ENCODE results near the gene SMURF1. TPM values are rescaled to one million over a fixed set of nuclear protein-coding genes. Genes with fewer than 3 reads are reported as not detected.

Gene SMURF1
- total RNA-seq, 3 donors from 2014 or later (not counting 1 experiment from before 2014, with no cell fraction given) = 33.3 to 34.7 (median 34.2) TPM

DNA sequence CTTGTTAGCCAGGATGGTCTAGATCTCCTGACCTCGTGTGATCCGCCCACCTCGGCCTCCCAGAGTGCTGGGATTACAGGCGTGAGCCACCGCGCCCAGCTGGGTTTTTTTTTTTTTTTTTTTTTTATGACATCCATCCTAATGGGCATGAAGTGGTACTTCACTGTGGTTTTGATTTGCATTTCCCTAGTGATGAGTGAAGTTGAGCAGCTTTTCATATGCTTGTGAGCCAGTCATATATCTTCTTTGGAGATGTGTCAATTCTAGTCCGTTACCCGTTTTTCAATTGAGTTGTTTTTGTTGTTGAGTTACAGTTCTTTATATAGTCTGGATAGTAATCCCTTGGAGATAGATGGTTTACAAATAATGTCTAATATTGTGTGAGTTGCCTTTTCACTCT lies 127.7 kb downstream of the SMURF1 start:
- Mint-ChIP-seq H3K9me3 (no peaks in the 10 kb centered on the region), H3K4me3 (no peak overlapping the region), H3K36me3 (peaks cover 15% of the 10 kb centered on the region), H3K27me3 (ENCODE audit: low read depth in 2 of 2) (no peaks in the 10 kb centered on the region), H3K27ac (no peak overlapping the region), H3K4me1 (no peaks in the 10 kb centered on the region)
- no peak for TF ChIP-seq CTCF (IDR thresholded peaks at IDR 0.05)
- H3K27ac ChIP-seq (ENCODE audit: low read length) = no peak overlapping the region
- intact Hi-C loops (cut with micrococcal nuclease) = no loop called here
- H3K27me3 ChIP-seq (ENCODE audit: control insufficient read depth, insufficient read depth, low read length) = no peaks in the 10 kb centered on the region
- H3K4me1 ChIP-seq (ENCODE audit: control insufficient read depth, insufficient read depth, low read length) = no peaks in the 10 kb centered on the region
- peaks cover 58% of the 10 kb centered on the region for H3K36me3 ChIP-seq (ENCODE audit: control insufficient read depth, insufficient read depth, low read length)
- DNase-seq (no peak), ATAC-seq (no peak)
- 89% methylated on average over 6 of the region's 8 CpGs for WGBS (ENCODE audit: insufficient coverage)
- no peak overlapping the region for H3K4me3 ChIP-seq (ENCODE audit: low read length)
- no peaks in the 10 kb centered on the region for H3K9me3 ChIP-seq (ENCODE audit: control insufficient read depth, insufficient read depth, low read length)

DNA sequence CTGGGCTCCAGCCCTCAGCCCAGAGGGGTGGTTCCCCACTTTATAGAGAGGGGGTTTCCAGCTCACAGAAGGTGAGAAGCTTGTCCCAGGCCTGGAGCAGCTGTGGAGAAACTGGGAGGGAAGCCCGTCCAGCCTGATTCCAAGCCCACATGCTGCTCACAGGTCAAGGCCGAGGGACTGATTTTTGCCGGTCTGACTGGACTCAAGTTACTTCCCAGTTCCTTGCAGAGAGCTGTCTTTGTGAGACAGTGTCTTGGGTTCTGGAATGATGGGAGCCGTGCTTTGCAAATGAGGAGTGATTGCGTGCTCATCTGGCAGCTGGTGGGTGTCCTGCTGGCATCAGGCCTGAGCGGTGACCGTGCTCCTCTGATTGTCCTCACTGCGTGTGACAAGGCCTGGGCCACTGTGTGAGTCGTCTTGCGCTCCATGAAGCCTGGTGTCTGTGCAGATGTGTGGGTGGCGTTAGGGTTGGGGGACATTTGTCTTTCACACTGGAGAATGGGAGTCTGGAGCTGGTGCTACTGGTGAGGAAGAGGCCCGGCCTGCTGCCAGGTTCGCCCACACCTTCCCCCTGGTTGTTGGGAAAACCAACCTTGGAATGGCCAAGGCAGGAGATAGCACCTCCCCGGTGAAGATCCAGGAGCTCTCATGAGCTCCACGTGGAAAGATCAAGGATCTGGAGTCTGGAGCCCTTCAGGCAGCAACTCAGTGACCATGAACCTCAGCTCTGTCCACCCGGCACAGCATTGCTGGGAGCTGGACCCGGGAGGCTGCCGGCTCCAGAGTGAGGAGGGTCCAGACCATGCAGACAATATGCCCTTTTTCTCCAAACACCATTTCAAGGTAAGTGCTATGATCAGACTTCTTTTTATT lies 129.6 kb downstream of the SMURF1 start:
- DNase-seq = no peak
- TF ChIP-seq CTCF (IDR thresholded peaks at IDR 0.05) = no peak
- Histone ChIP-seq H3K4me1 (ENCODE audit: control insufficient read depth, insufficient read depth, low read length) (no peaks in the 10 kb centered on the region), H3K27ac (ENCODE audit: low read length) (no peak overlapping the region), H3K36me3 (ENCODE audit: control insufficient read depth, insufficient read depth, low read length) (peaks cover 55% of the 10 kb centered on the region), H3K4me3 (ENCODE audit: low read length) (no peak overlapping the region), H3K9me3 (ENCODE audit: control insufficient read depth, insufficient read depth, low read length) (no peaks in the 10 kb centered on the region), H3K27me3 (ENCODE audit: control insufficient read depth, insufficient read depth, low read length) (no peaks in the 10 kb centered on the region)
- WGBS (ENCODE audit: insufficient coverage) = 98% methylated on average over 18 of the region's 18 CpGs
- Mint-ChIP-seq H3K27ac (peak overlapping the region in 1 of 2 donors; percentile 44), H3K9me3 (no peaks in the 10 kb centered on the region), H3K4me1 (no peaks in the 10 kb centered on the region), H3K36me3 (peaks cover 15% of the 10 kb centered on the region), H3K4me3 (no peak overlapping the region), H3K27me3 (ENCODE audit: low read depth in 2 of 2) (no peaks in the 10 kb centered on the region)
- ATAC-seq = peak in 1 of 3 donors; percentile 32
- intact Hi-C loops (cut with micrococcal nuclease) = no loop called here

GRCh38 chr7:99013266-99014112 lies 130.4 kb downstream of the SMURF1 start:
- no peaks in the 10 kb centered on the region for H3K4me1 ChIP-seq (ENCODE audit: control insufficient read depth, insufficient read depth, low read length)
- WGBS (ENCODE audit: insufficient coverage) = 97% methylated on average over 25 of the region's 25 CpGs
- no peak for DNase-seq

More at GRCh38 chr7:99013266-99014112, 130.4 kb downstream of the SMURF1 start:
- no peak overlapping the region for H3K4me3 Mint-ChIP-seq
- H3K27ac Mint-ChIP-seq = no peak overlapping the region
- no peaks in the 10 kb centered on the region for H3K9me3 ChIP-seq (ENCODE audit: control insufficient read depth, insufficient read depth, low read length)
- peaks cover 15% of the 10 kb centered on the region for H3K36me3 Mint-ChIP-seq
- no peak for TF ChIP-seq CTCF (IDR thresholded peaks at IDR 0.05)
- no peaks in the 10 kb centered on the region for H3K4me1 Mint-ChIP-seq
- no peaks in the 10 kb centered on the region for H3K27me3 Mint-ChIP-seq (ENCODE audit: low read depth in 2 of 2)
- peaks cover 58% of the 10 kb centered on the region for H3K36me3 ChIP-seq (ENCODE audit: control insufficient read depth, insufficient read depth, low read length)
- no peak overlapping the region for H3K4me3 ChIP-seq (ENCODE audit: low read length)
- intact Hi-C loops (cut with micrococcal nuclease) = no loop called here
- ATAC-seq = no peak
- no peaks in the 10 kb centered on the region for H3K27me3 ChIP-seq (ENCODE audit: control insufficient read depth, insufficient read depth, low read length)
- no peaks in the 10 kb centered on the region for H3K9me3 Mint-ChIP-seq
- H3K27ac ChIP-seq (ENCODE audit: low read length) = no peak overlapping the region
